Loucy (cell line): ENCODE data around the gene SLCO6A1.

Experiments used
- H2AFZ ChIP-seq: fragments of 200-600 bp; sonication (generic); 2 replicates; pipeline ENCODE4 v1.6.0; 2016; ENCODE audit warnings: antibody characterized with exemption, mild to moderate bottlenecking, low read length, moderate library complexity
- H3F3A ChIP-seq: fragments of 200-600 bp; 2 replicates; pipeline ENCODE4 v1.6.0; 2016; ENCODE audit warnings: antibody characterized with exemption, low read depth, mild to moderate bottlenecking
- H3K27me3 ChIP-seq: fragments of 200-600 bp; sonication (generic); 2 replicates; pipeline ENCODE4 v1.6.1; 2014; ENCODE audit warnings: low read length, mild to moderate bottlenecking; ENCODE audit not compliant: insufficient read depth, poor library complexity, severe bottlenecking
- H3K36me3 ChIP-seq: fragments of 200-600 bp; sonication (generic); 2 replicates; pipeline ENCODE4 v1.6.1; 2016; ENCODE audit warnings: low read length; ENCODE audit not compliant: insufficient read depth
- H3K4me1 ChIP-seq: fragments of 200-600 bp; sonication (generic); 2 replicates; pipeline ENCODE4 v1.5.1; 2014; ENCODE audit warnings: low read length, mild to moderate bottlenecking; ENCODE audit not compliant: insufficient read depth, poor library complexity, severe bottlenecking
- H3K4me2 ChIP-seq: fragments of 200-600 bp; sonication (generic); 2 replicates; pipeline ENCODE4 v1.6.0; 2014; ENCODE audit warnings: antibody characterized with exemption, low read length, low read depth, mild to moderate bottlenecking; ENCODE audit not compliant: poor library complexity, severe bottlenecking
- H3K4me3 ChIP-seq: fragments of 200-600 bp; sonication (generic); 2 replicates; pipeline ENCODE4 v1.5.1; 2014; ENCODE audit warnings: low read length, mild to moderate bottlenecking, mixed read lengths; ENCODE audit not compliant: poor library complexity, severe bottlenecking
- H3K79me2 ChIP-seq: fragments of 200-600 bp; sonication (generic); 2 replicates; pipeline ENCODE4 v1.6.1; 2014; ENCODE audit warnings: low read length; ENCODE audit not compliant: insufficient read depth
- H3K9ac ChIP-seq: fragments of 200-600 bp; sonication (generic); 2 replicates; pipeline ENCODE4 v1.6.0; 2014; ENCODE audit warnings: mild to moderate bottlenecking, low read depth, low read length, moderate library complexity; ENCODE audit not compliant: poor library complexity, severe bottlenecking
- H3K9me2 ChIP-seq: fragments of 200-600 bp; sonication (generic); replicated peaks from 2 replicates; pipeline ENCODE4 v1.6.1; 2016; ENCODE audit warnings: low read depth, low read length, mixed read lengths
- H3K9me3 ChIP-seq: fragments of 200-600 bp; sonication (generic); 2 replicates; pipeline ENCODE4 v1.6.1; 2014; ENCODE audit warnings: mild to moderate bottlenecking, antibody characterized with exemption, low read length, low read depth; ENCODE audit not compliant: insufficient read depth
- H4K20me1 ChIP-seq: fragments of 200-600 bp; sonication (generic); 2 replicates; pipeline ENCODE4 v1.6.0; 2014; ENCODE audit warnings: antibody characterized with exemption, low read length, mild to moderate bottlenecking; ENCODE audit not compliant: insufficient read depth, poor library complexity, severe bottlenecking
- CTCF ChIP-seq: fragments of 200-600 bp; sonication (generic); conservative IDR thresholded peaks from 2 replicates; pipeline ENCODE4 v1.5.1; 2014; ENCODE audit warnings: mild to moderate bottlenecking, antibody characterized with exemption, low read length
- EZH2phosphoT487 ChIP-seq: fragments of 200-600 bp; IDR thresholded peaks from 2 replicates; pipeline ENCODE4 v1.6.1; 2018; ENCODE audit warnings: antibody characterized with exemption, mild to moderate bottlenecking, moderate library complexity, borderline replicate concordance

The SLCO6A1 gene

GRCh38 chr5:102542057-102542456 lies 43.3 kb upstream of the SLCO6A1 start:
- Histone ChIP-seq H3K4me1 (no peaks in the 10 kb centered on the region), H3K27me3 (no peaks in the 10 kb centered on the region), H3K79me2 (no peaks in the 10 kb centered on the region), H3K36me3 (no peaks in the 10 kb centered on the region), H2AFZ (no peak overlapping the region), H3K4me3 (no peak overlapping the region), H3K4me2 (no peak overlapping the region), H3F3A (no peaks in the 10 kb centered on the region), H4K20me1 (no peaks in the 10 kb centered on the region), H3K9ac (no peak overlapping the region), H3K9me2 (no peaks in the 10 kb centered on the region), H3K9me3 (no peaks in the 10 kb centered on the region)
- TF ChIP-seq EZH2phosphoT487 (no peak), CTCF (no peak)

- Histone ChIP-seq H3K9me3 (no peaks in the 10 kb centered on the region), H3K4me3 (no peak overlapping the region), H3F3A (no peaks in the 10 kb centered on the region), H3K79me2 (no peaks in the 10 kb centered on the region), H3K9me2 (no peaks in the 10 kb centered on the region), H3K4me2 (no peak overlapping the region), H3K27me3 (no peaks in the 10 kb centered on the region), H3K9ac (no peak overlapping the region), H3K36me3 (no peaks in the 10 kb centered on the region), H3K4me1 (no peaks in the 10 kb centered on the region), H4K20me1 (no peaks in the 10 kb centered on the region), H2AFZ (no peak overlapping the region)
- TF ChIP-seq EZH2phosphoT487 (no peak), CTCF (no peak)
Observed at GRCh38 chr5:102539996-102540728, 41.4 kb upstream of the SLCO6A1 start.

- Histone ChIP-seq H3K4me2 (no peak overlapping the region), H2AFZ (no peak overlapping the region), H3K27me3 (no peaks in the 10 kb centered on the region), H3K9ac (no peak overlapping the region), H3K79me2 (no peaks in the 10 kb centered on the region), H3K9me2 (no peaks in the 10 kb centered on the region), H3F3A (no peaks in the 10 kb centered on the region), H3K9me3 (no peaks in the 10 kb centered on the region), H3K4me1 (no peaks in the 10 kb centered on the region), H4K20me1 (no peaks in the 10 kb centered on the region), H3K4me3 (no peak overlapping the region), H3K36me3 (no peaks in the 10 kb centered on the region)
- no peak for TF ChIP-seq CTCF
- no peak for TF ChIP-seq EZH2phosphoT487
Observed at GRCh38 chr5:102539562-102539961, 40.8 kb upstream of the SLCO6A1 start.
